HUDEP-2 (cell line): ENCODE results near the gene MRPS26.
"Not testable (repeated sequence)": the region's sequence is repeated elsewhere in the genome, so short reads cannot be mapped to it uniquely, and the experiment has no call there.

ENCODE experiments used
- DNase-seq, 76 experiments: peaks; one replicate each; lab custom pipeline; 2025; ENCODE audit not compliant: unreplicated experiment in 76 of 76; lab: John Stamatoyannopoulos, UW

The MRPS26 gene

GRCh38 chr20:3045816-3046676, at the start of gene MRPS26:
Gene MRPS26, plus strand, starts transcription at chr20:3046052. Its CDS starts 17 bp downstream, at chr20:3046069.
- peak in 72 of 76 experiments; percentile 15 to 89 (median 71) for DNase-seq

- no peak for DNase-seq
Measured at GRCh38 chr20:2998728-2999127, 47.1 kb upstream of the MRPS26 start.

- no peak for DNase-seq
Measured at GRCh38 chr20:3000852-3001523, 44.9 kb upstream of the MRPS26 start.

GRCh38 chr20:3003416-3003815, 42.4 kb upstream of the MRPS26 start:
- DNase-seq: no peak

- DNase-seq: no peak
Measured at GRCh38 chr20:3010985-3011723, 34.7 kb upstream of the MRPS26 start.

GRCh38 chr20:3011752-3012151, 34.1 kb upstream of the MRPS26 start:
- no peak for DNase-seq

GRCh38 chr20:3013771-3014170, 32.1 kb upstream of the MRPS26 start:
- no peak for DNase-seq

- no peak for DNase-seq
Measured at GRCh38 chr20:3014179-3014578, 31.7 kb upstream of the MRPS26 start.

GRCh38 chr20:3014662-3015061, 31.2 kb upstream of the MRPS26 start:
- DNase-seq: no peak

- not testable (repeated sequence) for DNase-seq
Measured at GRCh38 chr20:3015302-3015701, 30.6 kb upstream of the MRPS26 start.

- no peak for DNase-seq
Measured at GRCh38 chr20:3021327-3021726, 24.5 kb upstream of the MRPS26 start.

- DNase-seq: no peak
Measured at GRCh38 chr20:3021777-3022176, 24.1 kb upstream of the MRPS26 start.

GRCh38 chr20:3022559-3023490, 23.0 kb upstream of the MRPS26 start:
- DNase-seq: not testable (repeated sequence)

- DNase-seq: no peak
Measured at GRCh38 chr20:3027987-3028386, 17.9 kb upstream of the MRPS26 start.

GRCh38 chr20:3031524-3032147, 14.2 kb upstream of the MRPS26 start:
- DNase-seq: no peak

- no peak for DNase-seq
Measured at GRCh38 chr20:3032624-3033023, 13.2 kb upstream of the MRPS26 start.

GRCh38 chr20:3037654-3038053, 8.2 kb upstream of the MRPS26 start:
- no peak for DNase-seq

GRCh38 chr20:3038454-3038853, 7.4 kb upstream of the MRPS26 start:
- no peak for DNase-seq

GRCh38 chr20:3039426-3039825, 6.4 kb upstream of the MRPS26 start:
- DNase-seq: no peak

GRCh38 chr20:3040086-3040485, 5.8 kb upstream of the MRPS26 start:
- no peak for DNase-seq
